Measurements from ENCODE around the gene INTS1.

- TF ChIP-seq POLR2A (IDR thresholded peaks at IDR 0.05) = no peak
- no peak for TF ChIP-seq CTCF (IDR thresholded peaks at IDR 0.05)
- no peak for TF ChIP-seq EP300 (IDR thresholded peaks at IDR 0.05)
Measured at GRCh38 chr7:1548438-1548831, 44.2 kb upstream of the INTS1 start.
